HepG2 (cell line): Measurements from ENCODE around the gene TRIM25. TPM values are rescaled to one million over a fixed set of nuclear protein-coding genes. Genes with fewer than 3 reads are reported as not detected.
A peak's percentile ranks its signal among the peaks of the same experiment; 100 is the strongest.

Experiments
- AGO2 ChIP-seq: fragments of 200-400 bp; formaldehyde crosslinking; optimal IDR thresholded peaks from 2 replicates; pipeline ENCODE3; 2017; ENCODE audit warnings: mild to moderate bottlenecking, low read depth, low read length, moderate library complexity
- MAZ ChIP-seq, 2 experiments: sonication (generic) in 1 of 2; formaldehyde crosslinking in 1 of 2; IDR thresholded peaks; 2 replicates each; pipeline versions ENCODE4 v1.5.0 to v1.6.1; 2012 to 2020; ENCODE audit warnings: low read depth in 2 of 2, mild to moderate bottlenecking in 2 of 2, borderline replicate concordance in 1 of 2, improper control_type of control experiment in 1 of 2, low read length in 1 of 2, missing genetic modification reagents in 1 of 2, moderate library complexity in 1 of 2
- MEIS2 ChIP-seq: sonication (generic); formaldehyde crosslinking; IDR thresholded peaks from 2 replicates; pipeline ENCODE4 v1.9.0; 2021; ENCODE audit warnings: mild to moderate bottlenecking, missing genetic modification reagents
- PTBP1 ChIP-seq: fragments of 200-400 bp; formaldehyde crosslinking; IDR thresholded peaks from 2 replicates; pipeline ENCODE4 v1.6.1; 2018; ENCODE audit warnings: low read length, low read depth; ENCODE audit not compliant: poor library complexity, severe bottlenecking
- TCF12 ChIP-seq, 2 experiments: fragments of 450-650 bp in 1 of 2; sonication (generic) in 1 of 2; formaldehyde crosslinking in 1 of 2; IDR thresholded peaks; 2 replicates each; pipeline versions ENCODE4 v1.6.1 to v1.8.0; 2017 to 2022; ENCODE audit warnings: antibody characterized with exemption in 1 of 2, mild to moderate bottlenecking in 1 of 2, missing genetic modification reagents in 1 of 2, moderate library complexity in 1 of 2
- XRCC5 ChIP-seq: fragments of 200-400 bp; formaldehyde crosslinking; optimal IDR thresholded peaks from 2 replicates; pipeline ENCODE3; 2017; ENCODE audit warnings: mild to moderate bottlenecking, low read length
- ZNF766 ChIP-seq: sonication (generic); formaldehyde crosslinking; IDR thresholded peaks from 2 replicates; pipeline ENCODE4 v1.5.0; 2020; ENCODE audit warnings: missing genetic modification reagents, borderline replicate concordance
- ZNF780A ChIP-seq: sonication (generic); formaldehyde crosslinking; IDR thresholded peaks from 2 replicates; pipeline ENCODE4 v1.8.0; 2022; ENCODE audit warnings: mild to moderate bottlenecking, missing genetic modification reagents, moderate library complexity
- ZNF83 ChIP-seq: sonication (generic); formaldehyde crosslinking; IDR thresholded peaks from 2 replicates; pipeline ENCODE4 v1.4.0; 2020; ENCODE audit warnings: missing genetic modification reagents, mild to moderate bottlenecking, borderline replicate concordance
- polyA plus RNA-seq, 8 experiments: library from polyadenylated mRNA; depleted of rRNA in 3 of 8; stranded (reverse) in 7 of 8; unstranded in 1 of 8; fragments of >200 nt; fragmentation: Illumina TruSeq in 4 of 8; extraction: Trizol in 4 of 8; gene quantifications; 2 replicates each; pipeline versions ENCODE4 v1.2.1 to v1.2.3, GENCODE V29; 2011 to 2016; ENCODE audit warnings: low read depth in 4 of 8, missing spikeins in 1 of 8, mixed read lengths in 1 of 8; ENCODE audit not compliant: insufficient read depth in 1 of 8
- total RNA-seq, 5 experiments: library from RNA; depleted of rRNA; stranded (reverse); fragments of >200 nt; fragmentation: Illumina TruSeq; extraction: Trizol; gene quantifications; 2 replicates each; pipeline ENCODE4 v1.2.3, GENCODE V29; 2016; ENCODE audit warnings: low read depth in 1 of 5
- TF ChIP-seq, protein P1 (sequence below): sonication (generic); formaldehyde crosslinking; IDR thresholded peaks from 2 replicates; pipeline ENCODE4 v1.5.0; 2020; ENCODE audit warnings: mild to moderate bottlenecking, missing genetic modification reagents, moderate library complexity
- TF ChIP-seq, protein P2 (sequence below): sonication (generic); formaldehyde crosslinking; IDR thresholded peaks from 2 replicates; pipeline ENCODE4 v1.5.0; 2020; ENCODE audit warnings: missing genetic modification reagents

The TRIM25 gene
- total and polyA plus RNA-seq, 2 of the 13 experiments (the other 11 are each of a cell fraction or from before 2014, with no cell fraction given) = 30.8 to 42.2 TPM

DNA sequence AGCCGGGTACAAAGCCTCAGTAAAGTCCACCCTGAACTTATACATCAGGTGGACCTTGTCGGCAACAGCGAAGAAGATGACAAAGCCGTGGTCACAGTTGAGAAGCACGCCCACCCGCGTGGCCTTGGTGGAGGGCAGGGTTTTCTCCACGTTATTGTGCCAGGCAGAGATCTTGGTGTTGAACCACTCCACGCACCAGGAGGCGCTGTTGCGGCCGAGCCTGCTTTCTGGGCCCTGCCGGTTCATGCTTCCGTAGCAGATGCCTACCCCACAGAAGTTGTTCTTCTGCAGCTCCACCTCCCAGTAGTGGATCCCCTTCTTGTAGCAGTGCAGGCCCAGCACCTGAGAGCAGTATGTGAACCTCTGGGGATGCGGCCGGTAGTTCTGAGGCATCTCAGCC, 22.1 kb downstream of the TRIM25 start (continued):
- TF ChIP-seq, protein P1, sequence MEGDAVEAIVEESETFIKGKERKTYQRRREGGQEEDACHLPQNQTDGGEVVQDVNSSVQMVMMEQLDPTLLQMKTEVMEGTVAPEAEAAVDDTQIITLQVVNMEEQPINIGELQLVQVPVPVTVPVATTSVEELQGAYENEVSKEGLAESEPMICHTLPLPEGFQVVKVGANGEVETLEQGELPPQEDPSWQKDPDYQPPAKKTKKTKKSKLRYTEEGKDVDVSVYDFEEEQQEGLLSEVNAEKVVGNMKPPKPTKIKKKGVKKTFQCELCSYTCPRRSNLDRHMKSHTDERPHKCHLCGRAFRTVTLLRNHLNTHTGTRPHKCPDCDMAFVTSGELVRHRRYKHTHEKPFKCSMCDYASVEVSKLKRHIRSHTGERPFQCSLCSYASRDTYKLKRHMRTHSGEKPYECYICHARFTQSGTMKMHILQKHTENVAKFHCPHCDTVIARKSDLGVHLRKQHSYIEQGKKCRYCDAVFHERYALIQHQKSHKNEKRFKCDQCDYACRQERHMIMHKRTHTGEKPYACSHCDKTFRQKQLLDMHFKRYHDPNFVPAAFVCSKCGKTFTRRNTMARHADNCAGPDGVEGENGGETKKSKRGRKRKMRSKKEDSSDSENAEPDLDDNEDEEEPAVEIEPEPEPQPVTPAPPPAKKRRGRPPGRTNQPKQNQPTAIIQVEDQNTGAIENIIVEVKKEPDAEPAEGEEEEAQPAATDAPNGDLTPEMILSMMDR (CRISPR knock-in tag) = peak; percentile 60
- TF ChIP-seq ZNF780A (peak; percentile 42; the same call in 1 of the 2 replicates), PTBP1 (no peak), MAZ (IDR thresholded peaks at IDR 0.05; ENCODE audit: borderline replicate concordance, low read depth, low read length) (no peak), MAZ (CRISPR knock-in tag; IDR thresholded peaks at IDR 0.05; ENCODE audit: low read depth) (no peak), ZNF83 (CRISPR knock-in tag) (no peak), ZNF766 (CRISPR knock-in tag) (no peak), MEIS2 (CRISPR knock-in tag) (no peak), XRCC5 (peak; percentile 53), AGO2 (peak; percentile 27), TCF12 (IDR thresholded peaks at IDR 0.05) (no peak), TCF12 (CRISPR knock-in tag; IDR thresholded peaks at IDR 0.05) (no peak)
- TF ChIP-seq, protein P2, sequence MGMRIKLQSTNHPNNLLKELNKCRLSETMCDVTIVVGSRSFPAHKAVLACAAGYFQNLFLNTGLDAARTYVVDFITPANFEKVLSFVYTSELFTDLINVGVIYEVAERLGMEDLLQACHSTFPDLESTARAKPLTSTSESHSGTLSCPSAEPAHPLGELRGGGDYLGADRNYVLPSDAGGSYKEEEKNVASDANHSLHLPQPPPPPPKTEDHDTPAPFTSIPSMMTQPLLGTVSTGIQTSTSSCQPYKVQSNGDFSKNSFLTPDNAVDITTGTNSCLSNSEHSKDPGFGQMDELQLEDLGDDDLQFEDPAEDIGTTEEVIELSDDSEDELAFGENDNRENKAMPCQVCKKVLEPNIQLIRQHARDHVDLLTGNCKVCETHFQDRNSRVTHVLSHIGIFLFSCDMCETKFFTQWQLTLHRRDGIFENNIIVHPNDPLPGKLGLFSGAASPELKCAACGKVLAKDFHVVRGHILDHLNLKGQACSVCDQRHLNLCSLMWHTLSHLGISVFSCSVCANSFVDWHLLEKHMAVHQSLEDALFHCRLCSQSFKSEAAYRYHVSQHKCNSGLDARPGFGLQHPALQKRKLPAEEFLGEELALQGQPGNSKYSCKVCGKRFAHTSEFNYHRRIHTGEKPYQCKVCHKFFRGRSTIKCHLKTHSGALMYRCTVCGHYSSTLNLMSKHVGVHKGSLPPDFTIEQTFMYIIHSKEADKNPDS (CRISPR knock-in tag) = no peak
- TF ChIP-seq, all 625 proteins: peak for 11
